Measurements from ENCODE around the gene WNT7A.
A peak's percentile ranks its signal among the peaks of the same experiment; 100 is the strongest.
"Not testable (repeated sequence)": the region's sequence is repeated elsewhere in the genome, so short reads cannot be mapped to it uniquely, and the experiment has no call there.

Gene WNT7A

DNA sequence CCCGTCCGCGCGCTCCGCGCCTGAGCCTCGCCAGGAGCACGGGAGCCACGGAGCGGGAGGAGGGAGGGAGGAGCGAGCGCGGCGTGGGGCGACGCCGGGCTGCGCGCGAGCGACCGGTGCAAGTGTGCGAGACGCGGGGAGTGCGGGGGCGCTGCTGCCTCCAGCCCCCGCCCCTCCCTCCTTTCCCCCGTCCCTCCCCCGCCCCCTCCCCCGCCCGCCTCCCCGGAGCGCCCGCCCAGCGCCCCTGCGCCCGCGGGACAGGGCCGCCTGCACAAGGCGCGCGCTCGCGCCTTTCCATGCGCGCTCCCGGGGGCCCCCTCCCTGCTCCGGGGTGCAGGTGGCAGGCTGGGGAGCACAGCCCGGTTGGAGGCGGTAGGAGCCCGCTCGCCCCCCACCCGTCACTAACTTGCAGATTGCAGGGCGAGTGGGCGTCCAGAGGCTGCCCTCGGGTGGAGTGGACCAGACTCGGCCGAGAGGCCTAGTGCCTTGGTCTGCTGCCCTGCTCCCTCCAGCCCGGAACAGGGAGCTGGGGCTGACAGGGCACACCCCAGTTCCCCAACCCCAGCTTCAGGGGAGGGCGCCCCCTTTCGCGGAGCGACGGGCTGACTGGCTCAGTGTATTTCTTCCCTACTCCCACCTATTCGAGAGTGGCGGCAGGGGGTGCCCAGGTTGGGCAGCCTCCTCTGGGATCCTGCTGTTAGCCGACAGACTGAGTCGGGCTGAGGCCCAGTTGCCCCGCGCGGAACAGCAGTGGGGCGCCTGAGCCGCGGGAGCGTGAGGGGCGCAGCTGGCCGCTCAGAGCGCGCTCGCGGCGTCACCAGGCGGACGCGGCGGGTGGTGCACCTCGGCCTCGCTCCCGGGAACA is at the start of gene WNT7A:
TSS of gene WNT7A (minus strand) at position 126 of the 865 bp plus-strand sequence. CDS start 255 bp downstream, outside the sequence.
- Histone ChIP-seq H3K4me1 (ENCODE audit: insufficient read depth, low read length) (no peaks in the 10 kb centered on the region), H3K36me3 (ENCODE audit: insufficient read depth, low read length) (no peaks in the 10 kb centered on the region), H3K9ac (ENCODE audit: low read depth, low read length) (peak within 1 kb of the TSS; percentile 68), H3K9me3 (ENCODE audit: control insufficient read depth, insufficient read depth, low read length) (no peaks in the 10 kb centered on the region)

DNA sequence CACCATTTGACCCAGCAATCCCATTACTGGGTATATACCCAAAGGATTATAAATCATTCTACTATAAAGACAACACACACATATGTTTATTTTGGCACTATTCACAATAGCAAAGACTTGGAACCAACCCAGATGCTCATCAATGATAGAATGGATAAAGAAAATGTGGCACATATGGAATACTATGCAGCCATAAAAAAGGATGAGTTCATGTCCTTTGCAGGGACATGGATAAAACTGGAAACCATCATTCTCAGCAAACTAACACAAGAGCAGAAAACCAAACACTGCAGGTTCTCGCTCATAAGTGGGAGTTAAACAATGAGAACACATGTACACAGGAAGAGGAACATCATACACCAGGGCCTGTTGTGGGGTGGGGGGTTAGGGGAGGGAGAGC is 48.9 kb upstream of the WNT7A start:
- not testable (repeated sequence) for H3K36me3 ChIP-seq (ENCODE audit: insufficient read depth, low read length); H3K9me3 ChIP-seq (ENCODE audit: control insufficient read depth, insufficient read depth, low read length); H3K9ac ChIP-seq (ENCODE audit: low read depth, low read length); H3K4me1 ChIP-seq (ENCODE audit: insufficient read depth, low read length)

DNA sequence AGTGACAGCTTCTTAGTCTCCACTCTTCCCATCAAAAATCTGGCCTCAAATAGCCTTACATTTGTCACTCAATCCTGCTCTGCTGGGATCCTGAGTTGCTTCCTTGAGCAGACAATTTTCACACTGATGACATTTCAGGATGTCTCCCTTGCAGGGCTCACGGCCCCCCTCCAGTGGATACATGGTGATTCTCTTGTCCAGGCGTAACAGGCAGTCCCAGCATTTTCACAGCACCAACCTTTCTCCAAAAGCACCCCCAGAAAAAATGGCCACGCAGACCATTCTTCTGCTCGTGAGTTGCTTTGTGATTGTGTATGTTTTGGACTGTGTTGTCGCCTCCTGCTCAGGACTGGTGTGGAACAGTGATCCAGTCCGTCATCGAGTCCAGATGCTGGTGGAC is 47.4 kb upstream of the WNT7A start:
- H3K9me3 ChIP-seq (ENCODE audit: control insufficient read depth, insufficient read depth, low read length): no peaks in the 10 kb centered on the region
- no peaks in the 10 kb centered on the region for H3K4me1 ChIP-seq (ENCODE audit: insufficient read depth, low read length)
- no peak overlapping the region for H3K9ac ChIP-seq (ENCODE audit: low read depth, low read length)
- H3K36me3 ChIP-seq (ENCODE audit: insufficient read depth, low read length): no peaks in the 10 kb centered on the region

DNA sequence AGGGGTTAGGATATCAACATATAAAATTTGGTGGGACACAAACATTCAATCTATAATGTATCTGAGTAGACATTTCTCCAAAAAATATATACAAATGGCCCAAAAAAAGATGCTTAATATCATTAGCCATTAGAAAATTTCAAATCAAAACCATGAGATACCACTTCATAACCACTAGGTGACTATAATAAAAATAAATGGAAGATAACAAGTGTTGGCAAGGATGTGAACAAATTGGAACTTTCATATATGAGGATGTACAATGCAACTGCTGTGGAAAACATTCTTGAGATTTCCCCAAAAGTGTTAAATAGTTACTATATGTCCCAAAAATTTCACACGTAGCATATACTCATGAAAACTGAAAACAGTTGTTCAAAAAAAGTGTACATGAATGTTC is 36.5 kb upstream of the WNT7A start:
- H3K9me3 ChIP-seq (ENCODE audit: control insufficient read depth, insufficient read depth, low read length): no peaks in the 10 kb centered on the region
- no peaks in the 10 kb centered on the region for H3K4me1 ChIP-seq (ENCODE audit: insufficient read depth, low read length)
- no peak overlapping the region for H3K9ac ChIP-seq (ENCODE audit: low read depth, low read length)
- H3K36me3 ChIP-seq (ENCODE audit: insufficient read depth, low read length): no peaks in the 10 kb centered on the region

DNA sequence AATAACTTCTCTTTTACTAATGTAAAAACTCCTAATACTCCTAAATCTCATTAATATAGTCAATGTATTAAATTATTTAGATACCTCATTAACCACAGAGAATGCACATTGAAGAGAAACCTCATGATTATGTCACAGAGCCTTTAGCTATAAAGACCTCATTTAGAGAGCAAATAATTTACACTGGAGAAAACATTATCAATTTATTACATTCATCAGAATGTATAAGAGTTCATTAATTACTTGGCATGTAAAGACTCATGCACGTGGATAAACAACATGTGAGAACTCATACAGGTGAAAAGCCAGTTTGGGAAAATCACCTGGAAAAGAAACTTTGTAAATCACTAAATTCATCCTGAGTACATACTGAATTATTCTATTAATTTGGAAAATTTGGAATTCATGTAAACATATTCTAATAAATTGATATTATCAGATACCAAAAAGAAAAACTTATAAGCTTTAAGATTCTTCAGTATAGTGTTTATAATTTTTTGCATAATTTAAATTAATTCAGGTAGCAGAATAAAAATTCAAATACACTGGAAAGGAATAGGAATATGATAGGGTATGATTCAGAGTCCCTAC is 22.9 kb upstream of the WNT7A start:
- Histone ChIP-seq H3K9ac (ENCODE audit: low read depth, low read length) (no peak overlapping the region), H3K36me3 (ENCODE audit: insufficient read depth, low read length) (no peaks in the 10 kb centered on the region; the same call in 1 of the 2 replicates), H3K9me3 (ENCODE audit: control insufficient read depth, insufficient read depth, low read length) (peaks cover 12% of the 10 kb centered on the region), H3K4me1 (ENCODE audit: insufficient read depth, low read length) (no peaks in the 10 kb centered on the region)

DNA sequence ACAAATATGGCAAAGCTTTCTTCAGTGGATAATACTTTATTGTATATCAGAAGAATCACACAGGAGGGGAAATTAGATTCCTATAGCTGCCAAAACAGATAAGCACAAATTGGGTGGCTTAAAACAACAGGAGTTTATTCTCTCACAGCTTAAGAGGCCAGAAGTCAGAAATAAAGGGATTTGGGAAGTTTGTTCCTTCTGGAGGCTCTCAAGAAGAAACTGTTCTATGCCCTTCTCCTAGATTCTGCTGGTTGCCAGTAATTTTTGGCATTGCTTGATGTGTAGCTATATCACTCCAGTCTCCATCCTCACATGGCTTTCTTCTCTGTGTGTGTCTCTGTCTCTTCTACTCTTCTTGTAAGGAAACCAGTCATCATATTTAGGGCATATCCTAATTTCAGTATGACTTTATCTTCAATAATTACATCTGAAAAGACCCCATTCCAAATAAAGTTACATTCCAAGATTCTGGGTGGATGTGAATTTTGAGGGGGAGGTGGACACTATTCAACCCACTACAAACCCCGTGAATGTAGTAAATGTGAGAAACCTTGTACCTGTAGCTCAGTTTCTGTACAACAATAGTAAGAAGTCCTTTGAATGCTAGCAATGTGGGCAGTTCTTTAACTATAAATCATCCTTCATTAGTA is 22.2 kb upstream of the WNT7A start:
- Histone ChIP-seq H3K36me3 (ENCODE audit: insufficient read depth, low read length) (no peaks in the 10 kb centered on the region; the same call in 1 of the 2 replicates), H3K9ac (ENCODE audit: low read depth, low read length) (no peak overlapping the region), H3K4me1 (ENCODE audit: insufficient read depth, low read length) (no peaks in the 10 kb centered on the region), H3K9me3 (ENCODE audit: control insufficient read depth, insufficient read depth, low read length) (peaks cover 12% of the 10 kb centered on the region)

DNA sequence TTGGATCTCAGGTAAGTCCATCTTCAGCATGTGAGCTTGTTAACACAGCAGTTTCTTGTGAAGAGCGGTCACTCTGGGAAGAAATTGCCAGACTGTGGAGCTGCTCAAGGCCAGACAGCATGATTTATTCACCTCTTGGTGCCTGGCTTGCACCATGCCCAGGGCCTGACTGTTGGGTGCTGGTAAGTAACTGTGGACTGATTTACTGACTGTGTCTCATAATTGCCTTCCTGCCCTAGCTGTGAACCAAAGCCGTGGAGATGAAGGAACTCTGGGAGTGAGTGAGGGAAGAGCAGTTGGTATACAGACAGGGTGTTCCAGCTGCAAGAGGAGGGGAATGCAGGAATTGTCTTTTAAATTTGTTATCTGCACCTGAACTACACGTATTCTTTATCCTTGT is 18.5 kb upstream of the WNT7A start:
- H3K9ac ChIP-seq (ENCODE audit: low read depth, low read length): no peak overlapping the region
- no peaks in the 10 kb centered on the region for H3K36me3 ChIP-seq (ENCODE audit: insufficient read depth, low read length)
- peaks cover 12% of the 10 kb centered on the region for H3K9me3 ChIP-seq (ENCODE audit: control insufficient read depth, insufficient read depth, low read length)
- peaks cover 4% of the 10 kb centered on the region; the same call in 1 of the 2 replicates for H3K4me1 ChIP-seq (ENCODE audit: insufficient read depth, low read length)

DNA sequence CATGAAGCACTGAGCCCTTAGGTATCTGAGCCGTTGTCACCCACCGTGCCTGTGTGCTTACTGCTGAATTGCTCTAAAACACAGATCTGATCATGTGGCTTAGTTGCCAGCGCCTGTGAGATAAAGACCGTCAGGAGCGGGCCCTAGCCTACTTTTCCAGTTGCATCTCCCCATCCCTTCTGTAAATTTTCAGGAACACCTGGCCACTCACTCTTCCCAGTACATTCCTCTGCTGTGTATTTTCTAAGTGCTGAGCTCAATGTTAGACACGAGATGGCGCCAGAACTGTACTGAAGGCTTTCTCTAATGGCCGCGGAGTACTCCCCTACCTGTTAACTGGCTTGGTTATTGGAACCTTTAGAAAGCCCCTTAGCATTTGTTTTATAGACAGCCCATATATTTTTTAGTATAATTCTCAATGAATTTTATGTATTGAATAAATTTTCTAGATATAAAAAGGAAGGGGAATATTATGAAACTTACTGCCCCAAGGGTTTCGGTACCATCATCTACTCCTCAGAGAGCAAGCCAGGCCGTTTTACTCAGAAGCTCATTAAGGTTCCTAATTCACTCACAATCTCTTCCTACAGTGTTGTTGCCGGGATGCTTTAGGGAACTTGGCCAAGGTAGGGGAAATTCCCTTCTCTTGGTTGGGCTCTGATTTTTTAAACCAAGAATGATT is 16.7 kb upstream of the WNT7A start:
- H3K9me3 ChIP-seq (ENCODE audit: control insufficient read depth, insufficient read depth, low read length): peaks cover 6% of the 10 kb centered on the region; the same call in 1 of the 2 replicates
- no peaks in the 10 kb centered on the region for H3K36me3 ChIP-seq (ENCODE audit: insufficient read depth, low read length)
- no peak overlapping the region; the same call in 1 of the 2 replicates for H3K9ac ChIP-seq (ENCODE audit: low read depth, low read length)

DNA sequence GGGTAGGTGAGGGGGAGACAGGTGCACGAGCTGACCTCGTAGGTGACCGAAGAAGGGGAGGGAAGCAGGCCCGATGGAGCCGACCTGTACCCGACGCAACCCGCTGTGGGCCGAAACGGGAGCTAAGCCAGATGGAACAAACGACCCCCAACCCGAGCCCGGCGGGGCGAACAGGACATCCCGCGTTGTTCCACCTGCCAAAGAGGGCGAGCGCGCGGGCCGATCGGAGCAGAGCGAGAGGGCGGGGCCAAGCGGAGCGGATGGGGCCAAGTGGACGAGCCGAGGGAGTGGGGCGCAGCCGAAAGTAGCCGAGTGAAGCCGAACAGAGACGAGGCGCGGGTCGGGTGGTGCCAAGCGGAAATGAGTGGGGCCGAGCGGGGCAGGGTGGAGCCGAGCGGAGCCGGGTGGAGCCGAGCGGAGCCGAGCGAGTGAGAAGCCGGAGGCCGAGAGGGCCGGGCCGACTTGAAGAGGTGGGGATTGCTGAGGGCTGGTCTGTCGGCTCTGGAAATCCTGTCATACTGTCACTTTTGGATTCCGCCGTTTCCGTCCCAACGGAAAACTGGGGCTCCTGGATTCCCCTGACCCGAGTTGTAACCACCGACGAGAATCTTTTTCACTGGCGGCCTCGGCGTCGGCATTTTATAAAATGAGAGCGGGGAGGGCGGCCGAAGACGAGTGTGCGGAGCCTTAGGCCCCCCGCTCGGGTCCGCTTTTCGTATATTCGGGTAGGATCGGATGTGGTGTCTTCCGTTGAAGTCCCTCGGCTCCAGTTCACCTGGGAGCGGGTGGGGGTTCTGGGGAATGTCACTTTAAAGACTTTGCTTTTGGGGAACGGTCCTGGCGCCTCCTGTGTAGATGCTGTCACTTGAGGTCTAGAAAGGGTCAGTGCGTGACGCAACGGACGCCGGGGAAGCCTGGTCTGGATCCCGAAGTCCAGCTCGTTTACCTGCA is 15.6 kb upstream of the WNT7A start:
- peak overlapping the region; percentile 74; the same call in 1 of the 2 replicates for H3K9ac ChIP-seq (ENCODE audit: low read depth, low read length)
- peaks cover 9% of the 10 kb centered on the region; the same call in 1 of the 2 replicates for H3K4me1 ChIP-seq (ENCODE audit: insufficient read depth, low read length)
- H3K9me3 ChIP-seq (ENCODE audit: control insufficient read depth, insufficient read depth, low read length): peaks cover 4% of the 10 kb centered on the region; the same call in 1 of the 2 replicates
- no peaks in the 10 kb centered on the region for H3K36me3 ChIP-seq (ENCODE audit: insufficient read depth, low read length)

More for the DNA sequence above, 16.7 kb upstream of the WNT7A start:
- peaks cover 6% of the 10 kb centered on the region; the same call in 1 of the 2 replicates for H3K4me1 ChIP-seq (ENCODE audit: insufficient read depth, low read length)

DNA sequence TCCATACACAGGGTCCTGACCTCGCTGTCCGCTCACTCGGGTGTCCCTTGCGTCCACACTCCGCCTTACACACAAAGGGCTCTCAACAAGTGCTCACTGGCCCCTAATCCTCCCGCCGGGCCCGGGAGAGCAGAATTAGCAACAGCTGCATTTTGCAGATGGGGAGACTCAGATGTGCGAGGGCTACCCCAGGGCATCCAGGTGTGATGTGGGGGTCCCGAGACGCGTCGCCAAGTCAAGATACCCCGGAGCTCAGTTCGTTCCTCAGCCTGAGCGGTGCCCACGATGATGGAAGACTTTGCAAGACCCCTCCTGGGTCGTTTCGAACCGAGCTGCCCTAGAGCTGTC is 14.9 kb upstream of the WNT7A start:
- Histone ChIP-seq H3K9me3 (ENCODE audit: control insufficient read depth, insufficient read depth, low read length) (0 out of 2 replicates have a peak, but pooled peaks cover under 1% of the 10 kb centered on the region), H3K4me1 (ENCODE audit: insufficient read depth, low read length) (peaks cover 10% of the 10 kb centered on the region; the same call in 1 of the 2 replicates), H3K9ac (ENCODE audit: low read depth, low read length) (peak overlapping the region; percentile 74; the same call in 1 of the 2 replicates), H3K36me3 (ENCODE audit: insufficient read depth, low read length) (no peaks in the 10 kb centered on the region)

DNA sequence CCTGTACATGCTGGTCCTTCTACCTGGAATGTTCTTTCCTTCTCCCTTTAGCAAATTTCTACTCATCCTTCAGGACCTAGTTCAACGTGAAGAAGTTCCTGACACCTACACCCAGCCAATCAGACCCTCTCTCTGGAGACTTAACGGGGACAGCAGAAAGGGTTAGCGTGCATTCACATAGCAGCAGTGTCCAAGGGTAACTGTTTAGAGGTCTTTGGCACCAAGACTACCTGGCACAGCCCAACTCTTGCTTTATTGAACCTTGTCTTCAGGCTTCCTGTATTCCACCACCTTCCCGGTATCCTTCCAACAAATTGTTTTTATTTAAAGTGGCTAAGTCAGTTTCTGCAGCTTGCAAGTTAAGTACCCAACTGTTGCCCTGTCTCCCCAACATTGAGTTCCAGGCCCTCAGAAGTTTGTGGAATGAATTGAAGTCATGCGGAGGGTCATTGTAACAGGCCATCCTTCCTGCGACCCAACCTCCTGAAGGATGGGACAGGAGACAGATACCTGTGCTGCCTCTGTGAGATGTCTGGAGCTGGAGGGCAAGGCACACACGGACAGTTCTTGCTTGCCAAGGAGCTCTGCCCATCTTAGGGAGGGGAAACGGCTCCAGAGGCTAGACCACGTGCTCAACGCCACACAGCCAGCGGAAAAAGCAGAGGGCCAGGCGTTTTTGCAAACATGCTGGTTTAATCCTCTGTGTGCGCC is 14.4 kb upstream of the WNT7A start:
- Histone ChIP-seq H3K9ac (ENCODE audit: low read depth, low read length) (0 out of 2 replicates have a peak overlapping the region, but pooled peaks have one; percentile 74), H3K4me1 (ENCODE audit: insufficient read depth, low read length) (peaks cover 10% of the 10 kb centered on the region; the same call in 1 of the 2 replicates), H3K36me3 (ENCODE audit: insufficient read depth, low read length) (no peaks in the 10 kb centered on the region), H3K9me3 (ENCODE audit: control insufficient read depth, insufficient read depth, low read length) (no peaks in the 10 kb centered on the region)

DNA sequence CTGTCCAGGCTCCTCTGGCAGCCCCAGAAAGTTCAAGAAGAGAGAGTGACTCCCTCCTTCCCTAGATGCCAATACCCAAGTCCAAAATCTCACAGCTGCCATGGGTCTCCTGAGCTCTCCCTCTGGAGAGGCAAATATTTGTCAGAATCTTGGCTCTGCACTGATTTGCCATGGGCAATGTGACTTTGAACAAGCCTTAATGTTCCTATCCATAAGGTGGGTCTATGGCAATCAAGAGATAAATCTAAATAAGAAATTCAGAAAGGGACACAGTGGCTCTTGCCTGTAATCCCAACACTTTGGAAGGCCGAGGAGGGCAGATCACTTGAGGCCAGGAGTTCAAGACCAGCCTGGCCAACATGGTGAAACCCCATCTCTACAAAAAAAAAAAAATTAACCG is 12.4 kb upstream of the WNT7A start:
- H3K9ac ChIP-seq (ENCODE audit: low read depth, low read length): no peak overlapping the region
- no peaks in the 10 kb centered on the region for H3K9me3 ChIP-seq (ENCODE audit: control insufficient read depth, insufficient read depth, low read length)
- H3K4me1 ChIP-seq (ENCODE audit: insufficient read depth, low read length): peaks cover 10% of the 10 kb centered on the region; the same call in 1 of the 2 replicates
- no peaks in the 10 kb centered on the region for H3K36me3 ChIP-seq (ENCODE audit: insufficient read depth, low read length)

Data from ES-I3 (cell line).